Smooth muscle cell (in vitro differentiated cells): ENCODE data around the gene RAB21. TPM values are rescaled to one million over a fixed set of nuclear protein-coding genes. Genes with fewer than 3 reads are reported as not detected.
A peak's percentile ranks its signal among the peaks of the same experiment; 100 is the strongest.

Source experiments
- DNase-seq: peaks from one replicate; lab custom pipeline; 2025; ENCODE audit not compliant: unreplicated experiment; lab: John Stamatoyannopoulos, UW
- H2AFZ ChIP-seq: fragments of 200-600 bp; sonication (generic); 2 replicates; pipeline ENCODE4 v1.6.0; 2016; ENCODE audit warnings: antibody characterized with exemption, low read depth, mild to moderate bottlenecking
- H3F3A ChIP-seq: fragments of 200-600 bp; sonication (generic); 2 replicates; pipeline ENCODE4 v1.6.0; 2017; ENCODE audit warnings: antibody characterized with exemption, low read depth
- H3K27ac ChIP-seq: fragments of 200-600 bp; sonication (generic); 2 replicates; pipeline ENCODE4 v1.5.1; 2016; ENCODE audit warnings: low read depth, mild to moderate bottlenecking
- H3K27me3 ChIP-seq: fragments of 200-600 bp; sonication (generic); 2 replicates; pipeline ENCODE4 v1.6.1; 2016; ENCODE audit warnings: low read depth, mild to moderate bottlenecking
- H3K36me3 ChIP-seq: fragments of 200-600 bp; sonication (generic); 2 replicates; pipeline ENCODE4 v1.5.1; 2016; ENCODE audit warnings: low read depth
- H3K4me1 ChIP-seq: fragments of 200-600 bp; sonication (generic); 2 replicates; pipeline ENCODE4 v1.5.1; 2016; ENCODE audit warnings: low read depth
- H3K4me2 ChIP-seq: fragments of 200-600 bp; sonication (generic); 2 replicates; pipeline ENCODE4 v1.6.0; 2016; ENCODE audit warnings: mild to moderate bottlenecking
- H3K4me3 ChIP-seq: fragments of 200-600 bp; sonication (generic); 2 replicates; pipeline ENCODE4 v1.5.1; 2016; ENCODE audit warnings: mild to moderate bottlenecking
- H3K79me2 ChIP-seq: fragments of 200-600 bp; sonication (generic); 2 replicates; pipeline ENCODE4 v1.6.0; 2016; ENCODE audit warnings: low read depth, mild to moderate bottlenecking
- H3K9ac ChIP-seq: fragments of 200-600 bp; sonication (generic); 2 replicates; pipeline ENCODE4 v1.6.0; 2016; ENCODE audit warnings: low read depth
- H3K9me3 ChIP-seq: fragments of 200-600 bp; sonication (generic); replicated peaks from 2 replicates; pipeline ENCODE4 v1.5.1; 2016; ENCODE audit warnings: low read depth
- H4K20me1 ChIP-seq: fragments of 200-600 bp; sonication (generic); 2 replicates; pipeline ENCODE4 v1.6.0; 2016; ENCODE audit warnings: low read depth
- CTCF ChIP-seq: fragments of 200-600 bp; sonication (generic); IDR thresholded peaks from 2 replicates; pipeline ENCODE4 v1.5.1; 2017; ENCODE audit warnings: borderline replicate concordance, mild to moderate bottlenecking, antibody characterized with exemption; ENCODE audit not compliant: insufficient read depth, poor library complexity, severe bottlenecking
- WGBS: methylation state at CpG from one replicate; pipeline ENCODE4 v1.1.7; 2016; ENCODE audit warnings: low lambda C conversion rate; 5-methylcytosine and 5-hydroxymethylcytosine counted together
- polyA plus RNA-seq: library from polyadenylated mRNA; unstranded; fragments of >200 nt; fragmentation: Nextera tagmentation; extraction: Ambion mirVana; gene quantifications from 2 replicates; pipeline ENCODE4 v1.2.1, GENCODE V29; 2016
- total RNA-seq: library from RNA; depleted of rRNA; stranded (reverse); fragments of >200 nt; gene quantifications from 2 replicates; pipeline ENCODE4 v1.2.3, GENCODE V29; 2014

The RAB21 gene, protein sequence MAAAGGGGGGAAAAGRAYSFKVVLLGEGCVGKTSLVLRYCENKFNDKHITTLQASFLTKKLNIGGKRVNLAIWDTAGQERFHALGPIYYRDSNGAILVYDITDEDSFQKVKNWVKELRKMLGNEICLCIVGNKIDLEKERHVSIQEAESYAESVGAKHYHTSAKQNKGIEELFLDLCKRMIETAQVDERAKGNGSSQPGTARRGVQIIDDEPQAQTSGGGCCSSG
- 7.2 and 25.1 TPM in 2 replicates for total RNA-seq
- polyA plus RNA-seq = 49.3 and 53.0 TPM in 2 replicates

DNA sequence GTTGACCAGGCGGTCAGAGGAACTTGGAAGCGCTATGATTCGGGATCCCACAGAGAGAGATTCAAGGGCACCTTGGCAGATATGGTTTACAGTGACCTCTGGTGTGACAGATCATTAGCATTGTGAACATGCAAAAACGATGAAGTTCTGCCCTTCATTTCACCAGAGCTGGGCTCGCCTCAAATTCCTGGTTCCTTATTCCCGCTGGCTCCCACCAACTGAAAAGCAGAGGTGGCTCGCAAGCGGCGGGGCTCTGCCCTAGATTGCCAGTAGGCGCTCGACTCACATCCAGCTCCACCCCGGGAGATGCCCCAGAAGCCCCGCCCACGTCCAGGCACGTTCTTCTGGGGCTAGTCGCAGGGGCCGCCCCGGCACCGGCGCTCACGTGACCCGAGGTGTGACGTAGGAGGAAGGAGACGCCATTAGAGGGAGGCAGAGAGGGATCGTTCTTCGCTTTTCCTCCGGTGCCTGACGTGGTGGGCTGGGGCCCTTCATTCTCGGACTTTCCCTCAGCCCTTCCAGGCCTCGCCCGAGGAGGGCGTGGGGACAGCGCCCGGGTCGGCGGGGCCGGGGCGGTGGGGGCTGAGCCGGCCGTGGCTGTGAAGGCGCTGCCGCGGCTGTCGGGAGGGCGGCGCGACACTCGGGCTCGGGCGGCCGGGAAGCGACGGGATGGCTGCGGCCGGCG, at the start of gene RAB21:
RAB21 (plus strand) TSS at position 403 of the 685 bp plus-strand sequence; CDS start at position 670, 267 bp downstream.
- Histone ChIP-seq H3K9ac (peak within 1 kb of the TSS; percentile 95), H4K20me1 (peaks cover 35% of the 10 kb centered on the region), H3K27me3 (peaks cover 2% of the 10 kb centered on the region), H3K36me3 (peaks cover 3% of the 10 kb centered on the region), H3F3A (no peaks in the 10 kb centered on the region), H3K79me2 (peaks cover 44% of the 10 kb centered on the region), H3K4me2 (peak within 1 kb of the TSS; percentile 87), H3K27ac (peak within 1 kb of the TSS; percentile 85), H3K4me1 (peaks cover 16% of the 10 kb centered on the region), H2AFZ (peak within 1 kb of the TSS; percentile 93), H3K9me3 (no peaks in the 10 kb centered on the region), H3K4me3 (peak within 1 kb of the TSS; percentile 75)
- no peak for TF ChIP-seq CTCF
- DNase-seq = peak; percentile 93
- WGBS = 3% methylated on average over 54 of the region's 56 CpGs

DNA sequence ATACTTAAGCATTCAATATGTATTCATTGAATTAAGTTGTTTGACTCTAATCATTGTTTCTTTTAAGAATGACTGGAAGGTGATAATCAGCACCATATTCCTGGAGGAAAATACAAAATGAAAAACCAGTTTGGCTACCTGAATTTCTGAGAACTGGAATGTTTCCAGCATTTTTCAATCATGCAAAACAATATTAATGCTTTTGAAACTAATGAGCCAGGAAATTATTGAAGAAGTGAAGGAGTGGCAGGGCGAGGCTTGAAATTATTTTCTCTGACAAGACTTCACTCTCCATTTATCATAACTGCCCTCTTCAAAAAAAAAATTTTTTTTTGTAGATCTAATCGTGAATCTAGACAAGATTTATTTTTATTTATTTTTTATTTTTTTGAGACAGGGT, 49.7 kb upstream of the RAB21 start:
- no peak for DNase-seq
- WGBS = 87% methylated on average over 2 of the region's 2 CpGs
- Histone ChIP-seq H3K9ac (no peak overlapping the region), H3F3A (no peaks in the 10 kb centered on the region), H3K4me2 (no peak overlapping the region), H3K4me1 (no peaks in the 10 kb centered on the region), H3K36me3 (no peaks in the 10 kb centered on the region), H3K79me2 (no peaks in the 10 kb centered on the region), H2AFZ (no peak overlapping the region), H3K27me3 (no peaks in the 10 kb centered on the region), H3K9me3 (no peaks in the 10 kb centered on the region), H3K27ac (no peak overlapping the region), H3K4me3 (no peak overlapping the region), H4K20me1 (no peaks in the 10 kb centered on the region)
- no peak for TF ChIP-seq CTCF

DNA sequence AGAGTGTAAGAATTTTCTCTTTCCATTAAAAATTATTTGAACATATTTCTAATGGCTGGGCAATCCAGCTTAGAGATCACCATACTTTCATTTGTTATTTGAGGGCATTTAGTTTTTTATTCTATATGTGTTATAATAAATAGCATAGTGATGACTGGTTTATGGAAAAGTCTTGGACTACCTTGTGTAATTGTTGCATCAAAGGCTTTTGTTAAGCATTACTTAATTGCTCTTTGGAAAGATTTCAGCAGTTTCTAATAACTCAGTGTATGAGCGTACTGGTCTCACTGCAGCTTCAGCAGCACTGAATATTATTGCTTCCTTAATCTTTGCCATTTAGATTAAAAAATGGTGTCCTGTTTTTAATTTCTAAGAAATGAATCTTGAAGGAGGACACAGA, 46.0 kb upstream of the RAB21 start:
- H2AFZ ChIP-seq = no peak overlapping the region
- no peaks in the 10 kb centered on the region for H3K27me3 ChIP-seq
- DNase-seq = no peak
- WGBS = 83% methylated on average over 1 of the region's 1 CpG
- H3K36me3 ChIP-seq = no peaks in the 10 kb centered on the region
- H3K4me3 ChIP-seq = no peak overlapping the region
- no peak overlapping the region for H3K27ac ChIP-seq
- H3K9ac ChIP-seq = no peak overlapping the region
- H3K79me2 ChIP-seq = no peaks in the 10 kb centered on the region
- H3K4me2 ChIP-seq = no peak overlapping the region
- no peaks in the 10 kb centered on the region for H3F3A ChIP-seq
- H4K20me1 ChIP-seq = no peaks in the 10 kb centered on the region
- no peak for TF ChIP-seq CTCF
- H3K9me3 ChIP-seq = no peaks in the 10 kb centered on the region
- H3K4me1 ChIP-seq = peaks cover 3% of the 10 kb centered on the region
